Measurements from ENCODE around the gene LRR1.

LRR1 gene

GRCh38 chr14:49621114-49621881, 22.6 kb downstream of the LRR1 start:
- H2AFZ ChIP-seq (ENCODE audit: low read depth, low read length): peak overlapping the region; percentile 77
- TF ChIP-seq EZH2 (IDR thresholded peaks at IDR 0.05; ENCODE audit: borderline replicate concordance, low read depth, low read length, severe bottlenecking) (no peak), CTCF (IDR thresholded peaks at IDR 0.05; ENCODE audit: borderline replicate concordance, extremely low read depth, low read length, poor library complexity, severe bottlenecking) (no peak)
- H3K27me3 ChIP-seq (ENCODE audit: insufficient read depth, low read length, poor library complexity): no peaks in the 10 kb centered on the region
- peak overlapping the region; percentile 88 for H3K27ac ChIP-seq (ENCODE audit: low read length)
- ATAC-seq (ENCODE audit: insufficient read depth, low read depth) (peak; percentile 36), DNase-seq (peak; percentile 74)
- H3K79me2 ChIP-seq (ENCODE audit: insufficient read depth, low read length): peaks cover 94% of the 10 kb centered on the region
- H3K9me3 ChIP-seq (ENCODE audit: insufficient read depth, low read length, severe bottlenecking): no peaks in the 10 kb centered on the region
- H3K9ac ChIP-seq (ENCODE audit: low read depth, low read length): peak overlapping the region; percentile 87
- H3K36me3 ChIP-seq (ENCODE audit: insufficient read depth, low read length): peaks cover 63% of the 10 kb centered on the region
- peak overlapping the region; percentile 67 to 72 for H3K4me3 ChIP-seq (ENCODE audit: low read depth in 1 of 2, low read length in 2 of 2)
- peaks cover 59% of the 10 kb centered on the region for H3K4me1 ChIP-seq (ENCODE audit: insufficient read depth, low read length)
- peak overlapping the region; percentile 90 for H3K4me2 ChIP-seq (ENCODE audit: insufficient read depth, low read length)
- H4K20me1 ChIP-seq (ENCODE audit: insufficient read depth, low read length): peaks cover 31% of the 10 kb centered on the region

- H3K9ac ChIP-seq (ENCODE audit: low read depth, low read length): peak overlapping the region; percentile 87
- peak overlapping the region; percentile 88 for H3K27ac ChIP-seq (ENCODE audit: low read length)
- H3K79me2 ChIP-seq (ENCODE audit: insufficient read depth, low read length): peaks cover 96% of the 10 kb centered on the region
- peak overlapping the region; percentile 67 to 72; a peak in 3 of 4 replicates for H3K4me3 ChIP-seq (ENCODE audit: low read depth in 1 of 2, low read length in 2 of 2)
- H3K9me3 ChIP-seq (ENCODE audit: insufficient read depth, low read length, severe bottlenecking): no peaks in the 10 kb centered on the region
- DNase-seq: no peak
- H4K20me1 ChIP-seq (ENCODE audit: insufficient read depth, low read length): peaks cover 27% of the 10 kb centered on the region
- H3K27me3 ChIP-seq (ENCODE audit: insufficient read depth, low read length, poor library complexity): no peaks in the 10 kb centered on the region
- peak overlapping the region; percentile 90 for H3K4me2 ChIP-seq (ENCODE audit: insufficient read depth, low read length)
- H2AFZ ChIP-seq (ENCODE audit: low read depth, low read length): no peak overlapping the region
- H3K4me1 ChIP-seq (ENCODE audit: insufficient read depth, low read length): peaks cover 59% of the 10 kb centered on the region
- H3K36me3 ChIP-seq (ENCODE audit: insufficient read depth, low read length): peaks cover 62% of the 10 kb centered on the region
- ATAC-seq (ENCODE audit: insufficient read depth, low read depth): no peak
- no peak for TF ChIP-seq EZH2 (IDR thresholded peaks at IDR 0.05; ENCODE audit: borderline replicate concordance, low read depth, low read length, severe bottlenecking)
- TF ChIP-seq CTCF (IDR thresholded peaks at IDR 0.05; ENCODE audit: borderline replicate concordance, extremely low read depth, low read length, poor library complexity, severe bottlenecking): no peak
Measured at GRCh38 chr14:49622022-49622607, 23.4 kb downstream of the LRR1 start.

GRCh38 chr14:49623387-49623786, 24.6 kb downstream of the LRR1 start:
- Histone ChIP-seq H3K27ac (ENCODE audit: low read length) (no peak overlapping the region; the same call in 1 of the 2 replicates), H3K4me2 (ENCODE audit: insufficient read depth, low read length) (peak overlapping the region; percentile 90), H4K20me1 (ENCODE audit: insufficient read depth, low read length) (peaks cover 21% of the 10 kb centered on the region), H2AFZ (ENCODE audit: low read depth, low read length) (no peak overlapping the region), H3K79me2 (ENCODE audit: insufficient read depth, low read length) (peaks cover 95% of the 10 kb centered on the region), H3K4me3 (ENCODE audit: low read depth in 1 of 2, low read length in 2 of 2) (peak overlapping the region; percentile 67 to 72; a peak in 3 of 4 replicates), H3K9ac (ENCODE audit: low read depth, low read length) (peak overlapping the region; percentile 87), H3K27me3 (ENCODE audit: insufficient read depth, low read length, poor library complexity) (no peaks in the 10 kb centered on the region), H3K4me1 (ENCODE audit: insufficient read depth, low read length) (peaks cover 50% of the 10 kb centered on the region), H3K9me3 (ENCODE audit: insufficient read depth, low read length, severe bottlenecking) (no peaks in the 10 kb centered on the region), H3K36me3 (ENCODE audit: insufficient read depth, low read length) (peaks cover 49% of the 10 kb centered on the region)
- no peak for DNase-seq
- TF ChIP-seq CTCF (IDR thresholded peaks at IDR 0.05; ENCODE audit: borderline replicate concordance, extremely low read depth, low read length, poor library complexity, severe bottlenecking) (no peak), EZH2 (IDR thresholded peaks at IDR 0.05; ENCODE audit: borderline replicate concordance, low read depth, low read length, severe bottlenecking) (no peak)
- ATAC-seq (ENCODE audit: insufficient read depth, low read depth): no peak

Data from DND-41 (cell line).